ENCODE results near the gene RHCE. TPM values are rescaled to one million over a fixed set of nuclear protein-coding genes. Genes with fewer than 3 reads are reported as not detected.
"Not testable (repeated sequence)": the region's sequence is repeated elsewhere in the genome, so short reads cannot be mapped to it uniquely, and the experiment has no call there.

RHCE gene
- total RNA-seq, 1 donor from 2014 or later: 0.75 TPM

- not testable (repeated sequence) for H3K9ac ChIP-seq (ENCODE audit: low read length); H3K4me3 Mint-ChIP-seq (ENCODE audit: unreplicated experiment); H3K36me3 Mint-ChIP-seq (ENCODE audit: low read depth, unreplicated experiment)
Observed at GRCh38 chr1:25329336-25329735, 91.3 kb downstream of the RHCE start.

DNA sequence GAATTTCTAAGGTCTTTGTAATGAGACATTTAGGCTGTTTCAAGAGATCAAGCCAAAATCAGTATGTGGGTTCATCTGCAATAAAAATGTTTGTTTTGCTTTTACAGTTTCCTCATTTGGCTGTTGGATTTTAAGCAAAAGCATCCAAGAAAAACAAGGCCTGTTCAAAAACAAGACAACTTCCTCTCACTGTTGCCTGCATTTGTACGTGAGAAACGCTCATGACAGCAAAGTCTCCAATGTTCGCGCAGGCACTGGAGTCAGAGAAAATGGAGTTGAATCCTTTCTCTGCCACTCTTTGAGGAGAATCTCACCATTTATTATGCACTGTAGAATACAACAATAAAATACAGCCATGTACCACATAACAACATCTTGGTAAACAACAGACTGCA lies 91.8 kb downstream of the RHCE start:
- H3K4me1 Mint-ChIP-seq (ENCODE audit: low read depth, unreplicated experiment); H3K27ac Mint-ChIP-seq (ENCODE audit: unreplicated experiment); H3K27me3 ChIP-seq (ENCODE audit: insufficient read depth, low read length); H3K4me1 ChIP-seq (ENCODE audit: insufficient read depth, low read length); H3K36me3 ChIP-seq (ENCODE audit: insufficient read depth, low read length); DNase-seq (ENCODE audit: low read depth); H3K4me3 Mint-ChIP-seq (ENCODE audit: unreplicated experiment); H2AFZ ChIP-seq (ENCODE audit: low read depth, low read length); H3K9me3 Mint-ChIP-seq (ENCODE audit: unreplicated experiment); H3K79me2 ChIP-seq (ENCODE audit: insufficient read depth, low read length); H3K4me3 ChIP-seq (ENCODE audit: insufficient read depth, low read depth, low read length); H4K20me1 ChIP-seq (ENCODE audit: insufficient read depth, low read length); H3K9ac ChIP-seq (ENCODE audit: low read length); H3K27me3 Mint-ChIP-seq (ENCODE audit: low read depth, unreplicated experiment); H3K27ac ChIP-seq (ENCODE audit: low read depth, low read length); H3K36me3 Mint-ChIP-seq (ENCODE audit: low read depth, unreplicated experiment); H3K9me3 ChIP-seq (ENCODE audit: insufficient read depth, low read depth, low read length); FAIRE-seq; H3K4me2 ChIP-seq (ENCODE audit: low read length): not testable (repeated sequence)

More at GRCh38 chr1:25329336-25329735, 91.3 kb downstream of the RHCE start:
- not testable (repeated sequence) for H3K4me2 ChIP-seq (ENCODE audit: low read length); H3K27ac Mint-ChIP-seq (ENCODE audit: unreplicated experiment); H3K36me3 ChIP-seq (ENCODE audit: insufficient read depth, low read length); H3K4me3 ChIP-seq (ENCODE audit: insufficient read depth, low read depth, low read length); H3K79me2 ChIP-seq (ENCODE audit: insufficient read depth, low read length); H3K4me1 ChIP-seq (ENCODE audit: insufficient read depth, low read length); H3K27me3 ChIP-seq (ENCODE audit: insufficient read depth, low read length); H2AFZ ChIP-seq (ENCODE audit: low read depth, low read length); H4K20me1 ChIP-seq (ENCODE audit: insufficient read depth, low read length); H3K9me3 ChIP-seq (ENCODE audit: insufficient read depth, low read depth, low read length); DNase-seq (ENCODE audit: low read depth); H3K27me3 Mint-ChIP-seq (ENCODE audit: low read depth, unreplicated experiment); H3K9me3 Mint-ChIP-seq (ENCODE audit: unreplicated experiment); FAIRE-seq; H3K4me1 Mint-ChIP-seq (ENCODE audit: low read depth, unreplicated experiment); H3K27ac ChIP-seq (ENCODE audit: low read depth, low read length)

- not testable (repeated sequence) for H3K27me3 ChIP-seq (ENCODE audit: insufficient read depth, low read length); H3K9me3 Mint-ChIP-seq (ENCODE audit: unreplicated experiment); H3K9ac ChIP-seq (ENCODE audit: low read length); H3K4me3 ChIP-seq (ENCODE audit: insufficient read depth, low read depth, low read length); H3K9me3 ChIP-seq (ENCODE audit: insufficient read depth, low read depth, low read length); H3K4me1 Mint-ChIP-seq (ENCODE audit: low read depth, unreplicated experiment); H3K27me3 Mint-ChIP-seq (ENCODE audit: low read depth, unreplicated experiment); H3K4me2 ChIP-seq (ENCODE audit: low read length); H4K20me1 ChIP-seq (ENCODE audit: insufficient read depth, low read length); H3K36me3 ChIP-seq (ENCODE audit: insufficient read depth, low read length); H3K27ac Mint-ChIP-seq (ENCODE audit: unreplicated experiment); H3K27ac ChIP-seq (ENCODE audit: low read depth, low read length); H3K79me2 ChIP-seq (ENCODE audit: insufficient read depth, low read length); FAIRE-seq; H2AFZ ChIP-seq (ENCODE audit: low read depth, low read length); DNase-seq (ENCODE audit: low read depth); H3K4me3 Mint-ChIP-seq (ENCODE audit: unreplicated experiment); H3K4me1 ChIP-seq (ENCODE audit: insufficient read depth, low read length); H3K36me3 Mint-ChIP-seq (ENCODE audit: low read depth, unreplicated experiment)
Observed at GRCh38 chr1:25327864-25328790, 92.5 kb downstream of the RHCE start.

- H2AFZ ChIP-seq (ENCODE audit: low read depth, low read length); H3K4me2 ChIP-seq (ENCODE audit: low read length); H3K36me3 Mint-ChIP-seq (ENCODE audit: low read depth, unreplicated experiment); H3K27me3 ChIP-seq (ENCODE audit: insufficient read depth, low read length); H3K4me3 ChIP-seq (ENCODE audit: insufficient read depth, low read depth, low read length); H3K9me3 ChIP-seq (ENCODE audit: insufficient read depth, low read depth, low read length); H3K9me3 Mint-ChIP-seq (ENCODE audit: unreplicated experiment); H3K4me1 ChIP-seq (ENCODE audit: insufficient read depth, low read length); H3K9ac ChIP-seq (ENCODE audit: low read length); H3K27me3 Mint-ChIP-seq (ENCODE audit: low read depth, unreplicated experiment); H3K4me3 Mint-ChIP-seq (ENCODE audit: unreplicated experiment); H3K27ac Mint-ChIP-seq (ENCODE audit: unreplicated experiment); H3K79me2 ChIP-seq (ENCODE audit: insufficient read depth, low read length); H3K36me3 ChIP-seq (ENCODE audit: insufficient read depth, low read length); FAIRE-seq; H4K20me1 ChIP-seq (ENCODE audit: insufficient read depth, low read length); H3K27ac ChIP-seq (ENCODE audit: low read depth, low read length); H3K4me1 Mint-ChIP-seq (ENCODE audit: low read depth, unreplicated experiment); DNase-seq (ENCODE audit: low read depth): not testable (repeated sequence)
Observed at GRCh38 chr1:25324407-25324806, 96.2 kb downstream of the RHCE start.

DNA sequence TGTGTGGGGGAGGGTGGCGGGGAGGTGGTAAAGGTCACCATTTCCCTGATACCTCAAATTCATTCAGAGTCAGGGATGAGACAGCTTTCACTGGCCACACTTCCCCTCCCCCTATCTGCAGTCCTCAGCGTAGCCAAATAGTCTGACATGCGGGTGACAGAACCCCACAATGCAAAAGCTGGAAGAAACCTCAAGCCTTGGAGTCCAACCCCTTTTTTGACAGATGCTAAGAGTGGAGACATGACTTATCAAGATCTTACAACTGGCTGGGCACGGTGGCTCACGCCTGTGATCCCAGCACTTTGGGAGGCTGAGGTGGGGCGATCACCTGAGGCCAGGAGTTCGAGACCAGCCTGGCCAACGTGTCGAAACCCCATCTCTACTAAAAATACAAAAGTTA lies 98.5 kb downstream of the RHCE start:
- H3K79me2 ChIP-seq (ENCODE audit: insufficient read depth, low read length); FAIRE-seq; H3K36me3 Mint-ChIP-seq (ENCODE audit: low read depth, unreplicated experiment); H3K9ac ChIP-seq (ENCODE audit: low read length); H3K27ac Mint-ChIP-seq (ENCODE audit: unreplicated experiment); H3K27me3 Mint-ChIP-seq (ENCODE audit: low read depth, unreplicated experiment); H3K27ac ChIP-seq (ENCODE audit: low read depth, low read length); H2AFZ ChIP-seq (ENCODE audit: low read depth, low read length); H3K9me3 ChIP-seq (ENCODE audit: insufficient read depth, low read depth, low read length); H3K9me3 Mint-ChIP-seq (ENCODE audit: unreplicated experiment); H4K20me1 ChIP-seq (ENCODE audit: insufficient read depth, low read length); H3K4me3 Mint-ChIP-seq (ENCODE audit: unreplicated experiment); H3K27me3 ChIP-seq (ENCODE audit: insufficient read depth, low read length); H3K4me3 ChIP-seq (ENCODE audit: insufficient read depth, low read depth, low read length); H3K36me3 ChIP-seq (ENCODE audit: insufficient read depth, low read length); H3K4me1 Mint-ChIP-seq (ENCODE audit: low read depth, unreplicated experiment); H3K4me1 ChIP-seq (ENCODE audit: insufficient read depth, low read length); DNase-seq (ENCODE audit: low read depth); H3K4me2 ChIP-seq (ENCODE audit: low read length): not testable (repeated sequence)

GRCh38 chr1:25320314-25320938 lies 100.2 kb downstream of the RHCE start:
- not testable (repeated sequence) for H3K9me3 Mint-ChIP-seq (ENCODE audit: unreplicated experiment); FAIRE-seq; H3K27ac Mint-ChIP-seq (ENCODE audit: unreplicated experiment)

More at GRCh38 chr1:25320314-25320938, 100.2 kb downstream of the RHCE start:
- DNase-seq (ENCODE audit: low read depth): peak; percentile 93
- H3K36me3 ChIP-seq (ENCODE audit: insufficient read depth, low read length); H3K9me3 ChIP-seq (ENCODE audit: insufficient read depth, low read depth, low read length); H3K27me3 Mint-ChIP-seq (ENCODE audit: low read depth, unreplicated experiment); H4K20me1 ChIP-seq (ENCODE audit: insufficient read depth, low read length); H3K4me1 ChIP-seq (ENCODE audit: insufficient read depth, low read length); H3K27me3 ChIP-seq (ENCODE audit: insufficient read depth, low read length); H3K4me3 Mint-ChIP-seq (ENCODE audit: unreplicated experiment); H3K4me1 Mint-ChIP-seq (ENCODE audit: low read depth, unreplicated experiment); H3K36me3 Mint-ChIP-seq (ENCODE audit: low read depth, unreplicated experiment); H2AFZ ChIP-seq (ENCODE audit: low read depth, low read length); H3K79me2 ChIP-seq (ENCODE audit: insufficient read depth, low read length): not testable (repeated sequence)
- H3K9ac ChIP-seq (ENCODE audit: low read length): peak overlapping the region; percentile 77
- peak overlapping the region; percentile 81 for H3K27ac ChIP-seq (ENCODE audit: low read depth, low read length)
- peak overlapping the region; percentile 35 for H3K4me3 ChIP-seq (ENCODE audit: insufficient read depth, low read depth, low read length)
- peak overlapping the region; percentile 86 for H3K4me2 ChIP-seq (ENCODE audit: low read length)
